Gastrocnemius medialis (tissue), 4 donors: Measurements from ENCODE around the gene PLD1.

ENCODE experiments used
- CTCF ChIP-seq, 5 experiments: fragments of 450-650 bp in 3 of 5; fragments of 200-600 bp in 2 of 5; sonication (generic) in 2 of 5; IDR thresholded peaks in 4 of 5; conservative IDR thresholded peaks in 1 of 5; 1 replicate in 4 of 5; 2 replicates in 1 of 5; pipeline ENCODE4 v1.5.1; 2016 to 2019; ENCODE audit warnings: antibody characterized with exemption in 5 of 5, mild to moderate bottlenecking in 3 of 5, moderate library complexity in 3 of 5
- POLR2A ChIP-seq, 2 donors: fragments of 450-650 bp; IDR thresholded peaks; one replicate each; pipeline ENCODE4 v1.6.1; 2017; ENCODE audit warnings: antibody characterized with exemption in 2 of 2, mild to moderate bottlenecking in 2 of 2, moderate library complexity in 2 of 2

- TF ChIP-seq CTCF (IDR thresholded peaks at IDR 0.05 in 4 of 5, conservative IDR thresholded peaks at IDR 0.05 in 1 of 5), result no peak
- TF ChIP-seq POLR2A (IDR thresholded peaks at IDR 0.05), result no peak
These were observed 138.6 kb downstream of the PLD1 start for GRCh38 chr3:171671709-171672108.
